ENCODE results near the gene UBE4A.

DNA sequence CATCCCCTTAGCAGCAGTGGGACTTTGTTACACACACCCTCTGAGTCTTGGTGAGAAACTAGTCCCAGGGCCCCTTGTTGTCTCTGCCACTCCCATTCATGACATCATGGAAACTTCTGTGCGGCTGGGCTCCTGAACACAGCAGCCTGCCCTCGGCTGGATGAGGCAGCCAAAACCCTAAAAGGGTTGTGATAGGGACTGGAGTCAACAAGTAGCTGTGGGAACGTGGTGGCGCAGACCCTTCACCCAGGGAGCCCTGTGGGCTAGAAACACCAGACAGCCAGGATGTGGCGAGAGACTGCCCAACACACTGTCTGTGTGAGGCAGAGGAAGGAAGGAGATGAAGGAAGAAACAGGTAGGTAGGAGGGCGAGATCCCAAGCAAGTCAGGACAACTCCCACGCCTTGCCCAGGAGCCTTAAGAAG is 20.8 kb upstream of the UBE4A start:
- TF ChIP-seq, protein P1, sequence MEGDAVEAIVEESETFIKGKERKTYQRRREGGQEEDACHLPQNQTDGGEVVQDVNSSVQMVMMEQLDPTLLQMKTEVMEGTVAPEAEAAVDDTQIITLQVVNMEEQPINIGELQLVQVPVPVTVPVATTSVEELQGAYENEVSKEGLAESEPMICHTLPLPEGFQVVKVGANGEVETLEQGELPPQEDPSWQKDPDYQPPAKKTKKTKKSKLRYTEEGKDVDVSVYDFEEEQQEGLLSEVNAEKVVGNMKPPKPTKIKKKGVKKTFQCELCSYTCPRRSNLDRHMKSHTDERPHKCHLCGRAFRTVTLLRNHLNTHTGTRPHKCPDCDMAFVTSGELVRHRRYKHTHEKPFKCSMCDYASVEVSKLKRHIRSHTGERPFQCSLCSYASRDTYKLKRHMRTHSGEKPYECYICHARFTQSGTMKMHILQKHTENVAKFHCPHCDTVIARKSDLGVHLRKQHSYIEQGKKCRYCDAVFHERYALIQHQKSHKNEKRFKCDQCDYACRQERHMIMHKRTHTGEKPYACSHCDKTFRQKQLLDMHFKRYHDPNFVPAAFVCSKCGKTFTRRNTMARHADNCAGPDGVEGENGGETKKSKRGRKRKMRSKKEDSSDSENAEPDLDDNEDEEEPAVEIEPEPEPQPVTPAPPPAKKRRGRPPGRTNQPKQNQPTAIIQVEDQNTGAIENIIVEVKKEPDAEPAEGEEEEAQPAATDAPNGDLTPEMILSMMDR (conservative IDR thresholded peaks at IDR 0.05 in 1 of 2, IDR thresholded peaks at IDR 0.05 in 1 of 2; ENCODE audit: low read depth in 1 of 2, low read length in 2 of 2): no peak
- TF ChIP-seq EZH2 (IDR thresholded peaks at IDR 0.05; ENCODE audit: low read length, missing control alignments): no peak

Measured in fibroblast of lung (primary cell).